Tibial nerve (tissue), 3 donors: ENCODE data around the gene PI16.

Experiments
- CTCF ChIP-seq, 5 experiments: fragments of 200-600 bp in 3 of 5; fragments of 450-650 bp in 2 of 5; sonication (generic) in 3 of 5; IDR thresholded peaks; one replicate each; pipeline ENCODE4 v1.5.1; 2016 to 2019; ENCODE audit warnings: antibody characterized with exemption in 5 of 5, mild to moderate bottlenecking in 3 of 5, moderate library complexity in 2 of 5
- POLR2A ChIP-seq, 2 donors: fragments of 450-650 bp; IDR thresholded peaks; one replicate each; pipeline ENCODE4 v1.6.1; 2017; ENCODE audit warnings: antibody characterized with exemption in 2 of 2, mild to moderate bottlenecking in 2 of 2, moderate library complexity in 2 of 2

GRCh38 chr6:36912030-36912454, 42.5 kb upstream of the PI16 start:
- TF ChIP-seq POLR2A (IDR thresholded peaks at IDR 0.05) = no peak
- TF ChIP-seq CTCF (IDR thresholded peaks at IDR 0.05) = no peak
